HepG2 (cell line): Measurements from ENCODE around the gene RHBDD1. TPM values are rescaled to one million over a fixed set of nuclear protein-coding genes. Genes with fewer than 3 reads are reported as not detected.

Source experiments
- ATAC-seq: fragments of 200-7000 bp; cut with Tn5 transposase; 3 replicates; pipeline ENCODE4 v1.9.1; 2020; ENCODE audit warnings: mild to moderate bottlenecking, moderate library complexity
- BruUV-seq: library from RNA; stranded (reverse); fragments of 400-500 nt; replicated peaks from 2 replicates; lab custom pipeline; 2021; lab: Mats Ljungman, UMichigan
- CTCF ChIA-PET: fragments of 300-600 bp; formaldehyde crosslinking; extraction: SDS; loops from one replicate; lab custom pipeline; 2021; ENCODE audit warnings: low total read pairs, inconsistent platforms, low intra/inter-chr PET ratio; lab: Yijun Ruan, JAX
- POLR2A ChIA-PET: fragments of 350-600 bp; sonication (Branson Sonifier 250); formaldehyde crosslinking; loops from one replicate; lab custom pipeline; 2020; ENCODE audit warnings: antibody characterized with exemption, inconsistent platforms; lab: Yijun Ruan, JAX
- DNase-seq: peaks from one replicate; pipeline ENCODE4 v3.0.0-alpha.2; 2015; ENCODE audit warnings: low spot score
- FAIRE-seq: peaks from 3 replicates; lab custom pipeline; 2011; peaks lifted over from hg19 to GRCh38; lab: Jason Lieb, UNC
- H2AFZ ChIP-seq: one replicate; pipeline ENCODE4 v1.6.1; 2011; ENCODE audit warnings: low read length, inconsistent platforms
- H3K27ac ChIP-seq: fragments of 300-600 bp; 3 replicates; pipeline ENCODE4 v1.8.0; 2011; ENCODE audit warnings: mixed run types, mild to moderate bottlenecking, mixed read lengths, low read length, inconsistent platforms; ENCODE audit not compliant: insufficient read depth; ENCODE audit errors: extremely low read length
- H3K27me3 ChIP-seq, 2 experiments: fragments of 200-600 bp in 1 of 2; 2 replicates in 1 of 2; 3 replicates in 1 of 2; pipeline versions ENCODE4 v1.6.0 to v1.8.0; 2011; ENCODE audit warnings: low read length in 2 of 2, mild to moderate bottlenecking in 2 of 2, moderate library complexity in 2 of 2, inconsistent platforms in 1 of 2; ENCODE audit not compliant: insufficient read depth in 2 of 2, control insufficient read depth in 1 of 2
- H3K36me3 ChIP-seq, 2 experiments: fragments of 200-600 bp in 1 of 2; replicated peaks in 1 of 2; 2 replicates in 1 of 2; 3 replicates in 1 of 2; pipeline versions ENCODE4 v1.5.1 to v1.8.0; 2011; ENCODE audit warnings: low read length in 2 of 2, inconsistent platforms in 1 of 2; ENCODE audit not compliant: insufficient read depth in 2 of 2, control insufficient read depth in 1 of 2
- H3K4me1 ChIP-seq: 2 replicates; pipeline ENCODE4 v1.5.1; 2012; ENCODE audit warnings: low read length, inconsistent platforms; ENCODE audit not compliant: insufficient read depth
- H3K4me2 ChIP-seq: 2 replicates; pipeline ENCODE4 v1.6.0; 2011; ENCODE audit warnings: low read depth, low read length, inconsistent platforms
- H3K4me3 ChIP-seq, 3 experiments: fragments of 200-600 bp in 1 of 3; sonication (generic), shearing (Covaris generic) in 1 of 3; replicated peaks in 1 of 3; 2 replicates each; pipeline ENCODE4 v1.5.1; 2011 to 2016; ENCODE audit warnings: low read length in 3 of 3, inconsistent platforms in 2 of 3, low read depth in 2 of 3, mild to moderate bottlenecking in 2 of 3, control low read depth in 1 of 3, mixed read lengths in 1 of 3; ENCODE audit not compliant: insufficient read depth in 1 of 3
- H3K79me2 ChIP-seq: one replicate; pipeline ENCODE4 v1.6.1; 2011; ENCODE audit warnings: low read length, inconsistent platforms; ENCODE audit not compliant: insufficient read depth
- H3K9ac ChIP-seq: 2 replicates; pipeline ENCODE4 v1.6.0; 2011; ENCODE audit warnings: mild to moderate bottlenecking, low read depth, low read length, inconsistent platforms; ENCODE audit not compliant: insufficient read depth
- H3K9me3 ChIP-seq: 2 replicates; pipeline ENCODE4 v1.5.1; 2012; ENCODE audit warnings: mild to moderate bottlenecking, low read length
- H4K20me1 ChIP-seq: 2 replicates; pipeline ENCODE4 v1.6.0; 2011; ENCODE audit warnings: inconsistent platforms, mild to moderate bottlenecking, low read length, moderate library complexity; ENCODE audit not compliant: insufficient read depth
- ADNP ChIP-seq: sonication (generic); formaldehyde crosslinking; IDR thresholded peaks from 2 replicates; pipeline ENCODE4 v1.4.0; 2020; ENCODE audit warnings: missing genetic modification reagents
- ASH2L ChIP-seq: fragments of 300-600, 200-600 bp; sonication (generic); IDR thresholded peaks from 2 replicates; pipeline ENCODE4 v1.7.0; 2017; ENCODE audit warnings: low read depth, mild to moderate bottlenecking, moderate library complexity, mixed read lengths, low read length; ENCODE audit not compliant: insufficient read length
- PLRG1 ChIP-seq: fragments of 450-650 bp; conservative IDR thresholded peaks from 2 replicates; pipeline ENCODE4 v1.6.1; 2016
- SALL2 ChIP-seq: sonication (generic); formaldehyde crosslinking; IDR thresholded peaks from 2 replicates; pipeline ENCODE4 v1.8.1; 2023; ENCODE audit warnings: mild to moderate bottlenecking, missing genetic modification reagents, inconsistent platforms
- SAP130 ChIP-seq: IDR thresholded peaks from 2 replicates; pipeline ENCODE4 v1.6.1; 2016; ENCODE audit warnings: low read depth
- TCF7 ChIP-seq: sonication (generic); IDR thresholded peaks from 2 replicates; pipeline ENCODE4 v1.6.1; 2016; ENCODE audit warnings: antibody characterized with exemption, low read depth
- ZKSCAN8 ChIP-seq: IDR thresholded peaks from 2 replicates; pipeline ENCODE4 v1.6.1; 2016; ENCODE audit warnings: borderline replicate concordance, missing genetic modification reagents, missing compliant biosample characterization
- ZNF12 ChIP-seq: sonication (generic); formaldehyde crosslinking; IDR thresholded peaks from 2 replicates; pipeline ENCODE4 v1.5.0; 2020; ENCODE audit warnings: missing genetic modification reagents
- WGBS: methylation state at CpG from one replicate; pipeline ENCODE4 v1.1.6; 2017; ENCODE audit warnings: low lambda C conversion rate; 5-methylcytosine and 5-hydroxymethylcytosine counted together
- in situ Hi-C: cut with HindIII; loops from 2 replicates; pipeline ENCODE4 v1.10.0; 2017; ENCODE audit warnings: low pct_unique_long_range_greater_than_20kb; ENCODE audit not compliant: extremely low pct_ligation_motif_present
- intact Hi-C: fragments of 100-400 bp; cut with micrococcal nuclease; formaldehyde crosslinking; loops from one replicate; pipeline ENCODE4 v1.10.0; 2022; ENCODE audit not compliant: unreplicated experiment
- polyA plus RNA-seq, 8 experiments: library from polyadenylated mRNA; depleted of rRNA in 3 of 8; stranded (reverse) in 7 of 8; unstranded in 1 of 8; fragments of >200 nt; fragmentation: Illumina TruSeq in 4 of 8; extraction: Trizol in 4 of 8; gene quantifications; 2 replicates each; pipeline versions ENCODE4 v1.2.1 to v1.2.3, GENCODE V29; 2011 to 2016; ENCODE audit warnings: low read depth in 4 of 8, missing spikeins in 1 of 8, mixed read lengths in 1 of 8; ENCODE audit not compliant: insufficient read depth in 1 of 8
- total RNA-seq, 5 experiments: library from RNA; depleted of rRNA; stranded (reverse); fragments of >200 nt; fragmentation: Illumina TruSeq; extraction: Trizol; gene quantifications; 2 replicates each; pipeline ENCODE4 v1.2.3, GENCODE V29; 2016; ENCODE audit warnings: low read depth in 1 of 5
- TF ChIP-seq, protein P1 (sequence below): sonication (generic); formaldehyde crosslinking; IDR thresholded peaks from 2 replicates; pipeline ENCODE4; 2020; ENCODE audit warnings: missing genetic modification reagents, mild to moderate bottlenecking, borderline replicate concordance

The RHBDD1 gene
- total and polyA plus RNA-seq, 2 of the 13 experiments (the other 11 are each of a cell fraction or from before 2014, with no cell fraction given) = 8.2 to 9.5 TPM

DNA sequence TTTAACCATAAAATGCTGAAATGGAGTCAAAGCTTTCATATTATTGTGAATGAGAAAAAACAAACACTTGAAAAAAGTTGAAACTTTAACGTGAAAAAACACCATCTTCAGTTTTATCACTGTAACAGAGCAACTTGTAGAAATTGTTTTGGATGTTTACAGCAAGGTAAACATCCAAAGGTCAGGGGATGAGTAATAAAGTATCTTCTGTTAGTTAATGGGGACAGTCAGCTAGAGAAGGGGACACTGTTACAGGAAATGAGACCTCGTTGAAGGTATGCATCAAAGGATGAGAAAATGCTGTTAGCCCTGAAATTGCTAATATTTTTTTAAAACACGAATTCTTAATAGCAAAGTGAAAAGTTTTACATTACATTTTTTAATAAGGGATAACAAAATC lies 2.9 kb downstream of the RHBDD1 start (continued):
- TF ChIP-seq SAP130 (CRISPR knock-in tag) (peak; percentile 20; the same call in 1 of the 2 replicates), TCF7 (peak; percentile 34; the same call in 1 of the 2 replicates)

DNA sequence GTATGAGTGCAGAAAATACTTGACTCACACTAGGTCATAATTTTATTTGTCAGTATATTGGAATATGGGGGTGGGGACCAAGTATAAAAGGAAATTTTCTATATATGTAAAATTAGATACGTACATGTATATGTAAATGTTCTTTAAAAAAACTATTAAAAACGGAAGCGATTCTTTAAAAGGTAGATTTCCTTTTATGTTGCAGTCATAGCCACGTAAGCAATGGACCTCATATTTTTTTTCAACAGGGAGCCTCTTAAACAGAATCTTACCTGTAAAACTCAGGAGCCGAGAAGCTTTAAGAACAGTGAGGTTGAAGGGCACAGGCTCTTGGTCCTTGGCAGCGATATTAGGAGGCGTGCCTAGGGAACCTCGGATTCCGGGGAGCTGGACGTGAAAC lies 3.3 kb downstream of the RHBDD1 start:
- ChIA-PET CTCF (no interaction called here), POLR2A (interaction anchor here (0.5 kb wide), 1 partner anchor 37 kb away, joined by 5 read pairs; no protein-coding TSS in a partner anchor)
- BruUV-seq = no TSS peak
- H3K27ac ChIP-seq = no peak overlapping the region
- no peaks in the 10 kb centered on the region for H4K20me1 ChIP-seq
- no peak overlapping the region for H3K4me2 ChIP-seq
- ATAC-seq = no peak
- FAIRE-seq = no peak
- no peaks in the 10 kb centered on the region for H3K9me3 ChIP-seq
- 94% methylated on average over 10 of the region's 10 CpGs for WGBS
- H3K4me1 ChIP-seq = peaks cover 36% of the 10 kb centered on the region
- no peak overlapping the region for H3K9ac ChIP-seq
- H3K79me2 ChIP-seq = no peaks in the 10 kb centered on the region
- no peak for DNase-seq
- peak overlapping the region; percentile 61 for H2AFZ ChIP-seq
- H3K36me3 ChIP-seq = no peaks in the 10 kb centered on the region
- no peak for TF ChIP-seq SALL2
- no peak for TF ChIP-seq ZKSCAN8 (CRISPR knock-in tag)
- TF ChIP-seq ASH2L = peak; percentile 8
- TF ChIP-seq ZNF12 = no peak
- no peak for TF ChIP-seq PLRG1
- TF ChIP-seq, protein P1, sequence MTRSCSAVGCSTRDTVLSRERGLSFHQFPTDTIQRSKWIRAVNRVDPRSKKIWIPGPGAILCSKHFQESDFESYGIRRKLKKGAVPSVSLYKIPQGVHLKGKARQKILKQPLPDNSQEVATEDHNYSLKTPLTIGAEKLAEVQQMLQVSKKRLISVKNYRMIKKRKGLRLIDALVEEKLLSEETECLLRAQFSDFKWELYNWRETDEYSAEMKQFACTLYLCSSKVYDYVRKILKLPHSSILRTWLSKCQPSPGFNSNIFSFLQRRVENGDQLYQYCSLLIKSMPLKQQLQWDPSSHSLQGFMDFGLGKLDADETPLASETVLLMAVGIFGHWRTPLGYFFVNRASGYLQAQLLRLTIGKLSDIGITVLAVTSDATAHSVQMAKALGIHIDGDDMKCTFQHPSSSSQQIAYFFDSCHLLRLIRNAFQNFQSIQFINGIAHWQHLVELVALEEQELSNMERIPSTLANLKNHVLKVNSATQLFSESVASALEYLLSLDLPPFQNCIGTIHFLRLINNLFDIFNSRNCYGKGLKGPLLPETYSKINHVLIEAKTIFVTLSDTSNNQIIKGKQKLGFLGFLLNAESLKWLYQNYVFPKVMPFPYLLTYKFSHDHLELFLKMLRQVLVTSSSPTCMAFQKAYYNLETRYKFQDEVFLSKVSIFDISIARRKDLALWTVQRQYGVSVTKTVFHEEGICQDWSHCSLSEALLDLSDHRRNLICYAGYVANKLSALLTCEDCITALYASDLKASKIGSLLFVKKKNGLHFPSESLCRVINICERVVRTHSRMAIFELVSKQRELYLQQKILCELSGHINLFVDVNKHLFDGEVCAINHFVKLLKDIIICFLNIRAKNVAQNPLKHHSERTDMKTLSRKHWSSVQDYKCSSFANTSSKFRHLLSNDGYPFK (CRISPR knock-in tag) = no peak
- no peak for TF ChIP-seq ADNP
- intact Hi-C loops = no loop called here
- in situ Hi-C loops = no loop called here
- H3K4me3 ChIP-seq = no peak overlapping the region
- no peaks in the 10 kb centered on the region for H3K27me3 ChIP-seq
